Progenitor cell of endocrine pancreas (in vitro differentiated cells): ENCODE results near the gene DSTN. TPM values are rescaled to one million over a fixed set of nuclear protein-coding genes. Genes with fewer than 3 reads are reported as not detected.

Source experiments
- DNase-seq: peaks from one replicate; pipeline ENCODE4 v3.0.0; 2021; ENCODE audit warnings: low spot score; ENCODE audit not compliant: unreplicated experiment
- H3K27ac Mint-ChIP-seq: 2 replicates; pipeline ENCODE4 v1.8.0; 2021; ENCODE audit warnings: mild to moderate bottlenecking, moderate library complexity, mixed read lengths
- H3K27me3 Mint-ChIP-seq: 2 replicates; pipeline ENCODE4 v1.8.0; 2021; ENCODE audit warnings: mixed read lengths
- H3K36me3 Mint-ChIP-seq: 2 replicates; pipeline ENCODE4 v1.8.0; 2022; ENCODE audit warnings: mixed read lengths; ENCODE audit not compliant: insufficient read depth
- H3K4me1 Mint-ChIP-seq: 2 replicates; pipeline ENCODE4 v1.8.0; 2021; ENCODE audit warnings: low read depth, mixed read lengths
- H3K4me3 Mint-ChIP-seq: 2 replicates; pipeline ENCODE4 v1.8.0; 2021; ENCODE audit warnings: low read depth, mild to moderate bottlenecking, moderate library complexity, mixed read lengths
- H3K9me3 Mint-ChIP-seq: 2 replicates; pipeline ENCODE4 v1.8.0; 2021; ENCODE audit warnings: low read depth, mixed read lengths
- CTCF ChIP-seq: fragments of 200-600 bp; sonication (generic); IDR thresholded peaks from one replicate; pipeline ENCODE4 v1.5.0; 2021; ENCODE audit warnings: antibody characterized with exemption, mild to moderate bottlenecking; ENCODE audit not compliant: unreplicated experiment
- total RNA-seq: library from RNA; stranded (reverse); gene quantifications from 2 replicates; pipeline ENCODE4 v1.2.1, GENCODE V29; 2021

DSTN gene
- total RNA-seq, 1 donor from 2014 or later, result 201 TPM

- no peaks in the 10 kb centered on the region for H3K27me3 Mint-ChIP-seq
- H3K27ac Mint-ChIP-seq, result no peak overlapping the region
- no peak overlapping the region for H3K4me3 Mint-ChIP-seq
- peak; percentile 57 for DNase-seq
- peaks cover 10% of the 10 kb centered on the region for H3K36me3 Mint-ChIP-seq
- H3K4me1 Mint-ChIP-seq, result peaks cover 6% of the 10 kb centered on the region
- no peaks in the 10 kb centered on the region for H3K9me3 Mint-ChIP-seq
- peak; percentile 74 for TF ChIP-seq CTCF
Measured at GRCh38 chr20:17617212-17617867, 47.5 kb downstream of the DSTN start.

- Mint-ChIP-seq H3K4me3 (no peak overlapping the region), H3K27ac (no peak overlapping the region), H3K4me1 (peaks cover 5% of the 10 kb centered on the region), H3K27me3 (no peaks in the 10 kb centered on the region), H3K9me3 (no peaks in the 10 kb centered on the region), H3K36me3 (peaks cover 9% of the 10 kb centered on the region)
- DNase-seq, result no peak
- no peak for TF ChIP-seq CTCF
Measured at GRCh38 chr20:17617868-17618672, 48.2 kb downstream of the DSTN start.

- no peak for TF ChIP-seq CTCF
- Mint-ChIP-seq H3K36me3 (peaks cover 9% of the 10 kb centered on the region), H3K4me1 (peaks cover 5% of the 10 kb centered on the region), H3K9me3 (no peaks in the 10 kb centered on the region), H3K27ac (no peak overlapping the region), H3K4me3 (no peak overlapping the region), H3K27me3 (no peaks in the 10 kb centered on the region)
- DNase-seq, result no peak
Measured at GRCh38 chr20:17618673-17619013, 48.8 kb downstream of the DSTN start.

GRCh38 chr20:17619351-17620093, 49.6 kb downstream of the DSTN start:
- Mint-ChIP-seq H3K4me1 (peaks cover 2% of the 10 kb centered on the region), H3K36me3 (peaks cover 9% of the 10 kb centered on the region), H3K27ac (no peak overlapping the region), H3K9me3 (no peaks in the 10 kb centered on the region), H3K4me3 (no peak overlapping the region), H3K27me3 (no peaks in the 10 kb centered on the region)
- TF ChIP-seq CTCF, result no peak
- DNase-seq, result no peak
